ENCODE results near the gene ZNF334. TPM values are rescaled to one million over a fixed set of nuclear protein-coding genes. Genes with fewer than 3 reads are reported as not detected.

ZNF334 gene
- total RNA-seq, 2 experiments from 2014 or later: not detected

- Histone ChIP-seq H3K4me2 (ENCODE audit: low read length) (no peak overlapping the region), H3K36me3 (ENCODE audit: insufficient read depth, low read length) (no peaks in the 10 kb centered on the region), H3K27ac (ENCODE audit: low read depth, low read length, poor library complexity, severe bottlenecking) (no peak overlapping the region), H2AFZ (ENCODE audit: low read length) (no peak overlapping the region), H3K4me3 (ENCODE audit: low read depth, low read length, poor library complexity, severe bottlenecking) (no peak overlapping the region), H3K9me2 (ENCODE audit: insufficient read depth, low read length) (no peaks in the 10 kb centered on the region), H3K4me1 (ENCODE audit: insufficient read depth, low read length, poor library complexity, severe bottlenecking) (no peaks in the 10 kb centered on the region), H4K20me1 (ENCODE audit: insufficient read depth, low read length) (no peaks in the 10 kb centered on the region), H3K79me2 (ENCODE audit: insufficient read depth, low read depth, low read length) (no peaks in the 10 kb centered on the region), H3K9me3 (ENCODE audit: low read length) (no peaks in the 10 kb centered on the region)
- POLR2A ChIA-PET: no interaction called here
- CTCF ChIA-PET (ENCODE audit: unreplicated experiment): no interaction called here
- intact Hi-C loops (cut with micrococcal nuclease; ENCODE audit: unreplicated experiment): no loop called here
- no TSS peak for BruUV-seq (replicated peaks)
- no peak for DNase-seq (ENCODE audit: low spot score)
- TF ChIP-seq CTCF (conservative IDR thresholded peaks at IDR 0.05; ENCODE audit: low read length) (no peak), EZH2phosphoT487 (IDR thresholded peaks at IDR 0.05; ENCODE audit: borderline replicate concordance, low read depth, low read length) (no peak)
Measured at GRCh38 chr20:46483879-46484278, 29.5 kb downstream of the ZNF334 start.

GRCh38 chr20:46482864-46483263 is 30.5 kb downstream of the ZNF334 start:
- Histone ChIP-seq H3K4me3 (ENCODE audit: low read depth, low read length, poor library complexity, severe bottlenecking) (no peak overlapping the region), H3K4me1 (ENCODE audit: insufficient read depth, low read length, poor library complexity, severe bottlenecking) (no peaks in the 10 kb centered on the region), H4K20me1 (ENCODE audit: insufficient read depth, low read length) (no peaks in the 10 kb centered on the region), H2AFZ (ENCODE audit: low read length) (no peak overlapping the region), H3K27ac (ENCODE audit: low read depth, low read length, poor library complexity, severe bottlenecking) (no peak overlapping the region), H3K4me2 (ENCODE audit: low read length) (no peak overlapping the region), H3K9me3 (ENCODE audit: low read length) (no peaks in the 10 kb centered on the region), H3K9me2 (ENCODE audit: insufficient read depth, low read length) (no peaks in the 10 kb centered on the region), H3K79me2 (ENCODE audit: insufficient read depth, low read depth, low read length) (no peaks in the 10 kb centered on the region), H3K36me3 (ENCODE audit: insufficient read depth, low read length) (no peaks in the 10 kb centered on the region)
- DNase-seq (ENCODE audit: low spot score): no peak
- TF ChIP-seq CTCF (conservative IDR thresholded peaks at IDR 0.05; ENCODE audit: low read length): no peak
- TF ChIP-seq EZH2phosphoT487 (IDR thresholded peaks at IDR 0.05; ENCODE audit: borderline replicate concordance, low read depth, low read length): no peak
- ChIA-PET POLR2A (no interaction called here), CTCF (ENCODE audit: unreplicated experiment) (no interaction called here)
- intact Hi-C loops (cut with micrococcal nuclease; ENCODE audit: unreplicated experiment): no loop called here
- BruUV-seq (replicated peaks): no TSS peak

GRCh38 chr20:46477640-46478039 is 35.7 kb downstream of the ZNF334 start:
- ChIA-PET CTCF (ENCODE audit: unreplicated experiment) (no interaction called here), POLR2A (no interaction called here)
- no peak overlapping the region for H3K27ac ChIP-seq (ENCODE audit: low read depth, low read length, poor library complexity, severe bottlenecking)
- H4K20me1 ChIP-seq (ENCODE audit: insufficient read depth, low read length): no peaks in the 10 kb centered on the region
- H3K36me3 ChIP-seq (ENCODE audit: insufficient read depth, low read length): no peaks in the 10 kb centered on the region
- no peaks in the 10 kb centered on the region for H3K9me3 ChIP-seq (ENCODE audit: low read length)
- no peak for TF ChIP-seq EZH2phosphoT487 (IDR thresholded peaks at IDR 0.05; ENCODE audit: borderline replicate concordance, low read depth, low read length)
- TF ChIP-seq CTCF (conservative IDR thresholded peaks at IDR 0.05; ENCODE audit: low read length): no peak
- no peaks in the 10 kb centered on the region for H3K79me2 ChIP-seq (ENCODE audit: insufficient read depth, low read depth, low read length)
- no peaks in the 10 kb centered on the region for H3K9me2 ChIP-seq (ENCODE audit: insufficient read depth, low read length)
- no TSS peak for BruUV-seq (replicated peaks)
- no peak for DNase-seq (ENCODE audit: low spot score)
- intact Hi-C loops (cut with micrococcal nuclease; ENCODE audit: unreplicated experiment): no loop called here
- H2AFZ ChIP-seq (ENCODE audit: low read length): no peak overlapping the region
- no peaks in the 10 kb centered on the region for H3K4me1 ChIP-seq (ENCODE audit: insufficient read depth, low read length, poor library complexity, severe bottlenecking)
- H3K4me2 ChIP-seq (ENCODE audit: low read length): no peak overlapping the region
- no peak overlapping the region for H3K4me3 ChIP-seq (ENCODE audit: low read depth, low read length, poor library complexity, severe bottlenecking)

Measured in OCI-LY7 (cell line).